H1 (cell line): Measurements from ENCODE around the gene TLL1.

Source experiments
- CHD2 ChIP-seq: IDR thresholded peaks from 2 replicates; pipeline ENCODE4 v1.6.1; 2012; ENCODE audit warnings: low read length, improper control_type of control experiment
- CREB1 ChIP-seq: IDR thresholded peaks from 2 replicates; pipeline ENCODE4 v1.6.1; 2012; ENCODE audit warnings: inconsistent platforms
- CTCF ChIP-seq, 3 experiments: IDR thresholded peaks; 1 replicate in 2 of 3; 2 replicates in 1 of 3; pipeline versions ENCODE4 v1.5.1 to v1.6.1; 2011; ENCODE audit warnings: low read length in 3 of 3, mild to moderate bottlenecking in 3 of 3, inconsistent platforms in 2 of 3, low read depth in 1 of 3, moderate library complexity in 1 of 3; ENCODE audit not compliant: insufficient read depth in 1 of 3; ENCODE audit errors: control extremely low read depth in 1 of 3
- EP300 ChIP-seq, 2 experiments: IDR thresholded peaks; 1 replicate in 1 of 2; 2 replicates in 1 of 2; pipeline ENCODE4 v1.6.1; 2011 to 2012; ENCODE audit warnings: low read depth in 2 of 2, low read length in 2 of 2, mild to moderate bottlenecking in 2 of 2, borderline replicate concordance in 1 of 2, inconsistent platforms in 1 of 2, moderate library complexity in 1 of 2
- EZH2 ChIP-seq: fragments of 200-600 bp; sonication (generic); IDR thresholded peaks from 2 replicates; pipeline ENCODE4 v1.7.1; 2012; ENCODE audit warnings: low read depth, mild to moderate bottlenecking, moderate library complexity, low read length, inconsistent platforms; ENCODE audit not compliant: severe bottlenecking

- no peak for TF ChIP-seq CHD2
- no peak for TF ChIP-seq EP300 (IDR thresholded peaks at IDR 0.05; ENCODE audit: borderline replicate concordance in 1 of 2, low read depth in 2 of 2, low read length in 2 of 2)
- TF ChIP-seq CTCF (IDR thresholded peaks at IDR 0.05; ENCODE audit: control extremely low read depth in 1 of 3, insufficient read depth in 1 of 3, low read depth in 1 of 3, low read length in 3 of 3) = no peak
- no peak for TF ChIP-seq EZH2
- TF ChIP-seq CREB1 = no peak
Observed at GRCh38 chr4:166078955-166079354, 205.9 kb downstream of the TLL1 start.
